ENCODE data around the gene SCG2.

DNA sequence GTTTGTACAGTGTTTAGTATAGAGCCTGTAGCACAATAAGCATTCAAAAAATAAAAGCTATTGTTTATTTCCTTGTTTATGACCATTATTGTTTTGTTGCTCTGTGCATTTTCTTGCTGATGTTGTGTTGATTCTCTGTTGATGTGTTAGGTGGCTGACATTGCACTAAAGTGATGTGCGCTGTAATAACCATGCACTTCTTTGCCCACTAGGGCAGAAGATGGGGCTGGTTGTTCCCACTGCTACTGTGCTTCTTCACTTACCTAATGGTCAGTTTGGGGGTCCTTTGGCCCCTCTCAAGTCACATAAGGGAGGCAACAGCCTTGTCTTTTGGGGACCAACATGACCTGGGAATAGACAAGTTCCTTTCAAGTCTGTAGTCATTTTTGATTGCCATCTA lies 6.0 kb downstream of the SCG2 start:
- TF ChIP-seq, protein P1, sequence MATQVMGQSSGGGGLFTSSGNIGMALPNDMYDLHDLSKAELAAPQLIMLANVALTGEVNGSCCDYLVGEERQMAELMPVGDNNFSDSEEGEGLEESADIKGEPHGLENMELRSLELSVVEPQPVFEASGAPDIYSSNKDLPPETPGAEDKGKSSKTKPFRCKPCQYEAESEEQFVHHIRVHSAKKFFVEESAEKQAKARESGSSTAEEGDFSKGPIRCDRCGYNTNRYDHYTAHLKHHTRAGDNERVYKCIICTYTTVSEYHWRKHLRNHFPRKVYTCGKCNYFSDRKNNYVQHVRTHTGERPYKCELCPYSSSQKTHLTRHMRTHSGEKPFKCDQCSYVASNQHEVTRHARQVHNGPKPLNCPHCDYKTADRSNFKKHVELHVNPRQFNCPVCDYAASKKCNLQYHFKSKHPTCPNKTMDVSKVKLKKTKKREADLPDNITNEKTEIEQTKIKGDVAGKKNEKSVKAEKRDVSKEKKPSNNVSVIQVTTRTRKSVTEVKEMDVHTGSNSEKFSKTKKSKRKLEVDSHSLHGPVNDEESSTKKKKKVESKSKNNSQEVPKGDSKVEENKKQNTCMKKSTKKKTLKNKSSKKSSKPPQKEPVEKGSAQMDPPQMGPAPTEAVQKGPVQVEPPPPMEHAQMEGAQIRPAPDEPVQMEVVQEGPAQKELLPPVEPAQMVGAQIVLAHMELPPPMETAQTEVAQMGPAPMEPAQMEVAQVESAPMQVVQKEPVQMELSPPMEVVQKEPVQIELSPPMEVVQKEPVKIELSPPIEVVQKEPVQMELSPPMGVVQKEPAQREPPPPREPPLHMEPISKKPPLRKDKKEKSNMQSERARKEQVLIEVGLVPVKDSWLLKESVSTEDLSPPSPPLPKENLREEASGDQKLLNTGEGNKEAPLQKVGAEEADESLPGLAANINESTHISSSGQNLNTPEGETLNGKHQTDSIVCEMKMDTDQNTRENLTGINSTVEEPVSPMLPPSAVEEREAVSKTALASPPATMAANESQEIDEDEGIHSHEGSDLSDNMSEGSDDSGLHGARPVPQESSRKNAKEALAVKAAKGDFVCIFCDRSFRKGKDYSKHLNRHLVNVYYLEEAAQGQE (tag by site-specific recombination; IDR thresholded peaks at IDR 0.05), result no peak
- TF ChIP-seq CTCF (tag by site-specific recombination; IDR thresholded peaks at IDR 0.05) (no peak), ZBTB21 (tag by site-specific recombination; IDR thresholded peaks at IDR 0.05) (no peak)

Data from HEK293 (cell line).